ENCODE measurements around the gene LRRC71.

LRRC71 gene

GRCh38 chr1:156929596-156930238 lies 9.3 kb downstream of the LRRC71 start:
- DNase-seq, result no peak

- no peak for DNase-seq
These were observed 10.1 kb downstream of the LRRC71 start for GRCh38 chr1:156930483-156930882.

- DNase-seq, result no peak
These were observed 10.9 kb downstream of the LRRC71 start for GRCh38 chr1:156931211-156931952.

GRCh38 chr1:156931974-156932710 lies 11.7 kb downstream of the LRRC71 start:
- no peak for DNase-seq

- no peak for DNase-seq
These were observed 12.7 kb downstream of the LRRC71 start for GRCh38 chr1:156933136-156933535.

- no peak for DNase-seq
These were observed 15.2 kb downstream of the LRRC71 start for GRCh38 chr1:156935505-156936128.

GRCh38 chr1:156936191-156936590 lies 15.8 kb downstream of the LRRC71 start:
- DNase-seq, result no peak

GRCh38 chr1:156936721-156937220 lies 16.3 kb downstream of the LRRC71 start:
- no peak for DNase-seq

GRCh38 chr1:156937883-156938282 lies 17.5 kb downstream of the LRRC71 start:
- DNase-seq, result no peak

GRCh38 chr1:156938813-156939212 lies 18.4 kb downstream of the LRRC71 start:
- DNase-seq, result no peak

- no peak for DNase-seq
These were observed 19.4 kb downstream of the LRRC71 start for GRCh38 chr1:156939786-156940334.

GRCh38 chr1:156941675-156942074 lies 21.2 kb downstream of the LRRC71 start:
- DNase-seq, result no peak

GRCh38 chr1:156942176-156942575 lies 21.7 kb downstream of the LRRC71 start:
- no peak for DNase-seq

- DNase-seq, result no peak
These were observed 22.1 kb downstream of the LRRC71 start for GRCh38 chr1:156942576-156942975.

- no peak for DNase-seq
These were observed 23.3 kb downstream of the LRRC71 start for GRCh38 chr1:156943756-156944155.

GRCh38 chr1:156944268-156944667 lies 23.8 kb downstream of the LRRC71 start:
- DNase-seq, result no peak

- no peak for DNase-seq
These were observed 24.4 kb downstream of the LRRC71 start for GRCh38 chr1:156944848-156945247.

- no peak for DNase-seq
These were observed 25.6 kb downstream of the LRRC71 start for GRCh38 chr1:156945881-156946661.

GRCh38 chr1:156947127-156947526 lies 26.7 kb downstream of the LRRC71 start:
- DNase-seq, result no peak

GRCh38 chr1:156947818-156948525 lies 27.5 kb downstream of the LRRC71 start:
- no peak for DNase-seq

GRCh38 chr1:156948708-156949107 lies 28.3 kb downstream of the LRRC71 start:
- no peak for DNase-seq
